Measurements from ENCODE around the gene DNAJC10.
"Not testable (repeated sequence)": the region's sequence is repeated elsewhere in the genome, so short reads cannot be mapped to it uniquely, and the experiment has no call there.

DNAJC10 gene

GRCh38 chr2:182715892-182716649 is at the start of gene DNAJC10:
TSS of gene DNAJC10 (plus strand) at chr2:182716257. CDS start at chr2:182718087, 1,830 bp downstream.
- peak; percentile 92 for DNase-seq

- peak; percentile 26 for DNase-seq
Measured at GRCh38 chr2:182666674-182667314, 49.3 kb upstream of the DNAJC10 start.

GRCh38 chr2:182667315-182667695 is 48.8 kb upstream of the DNAJC10 start:
- DNase-seq: no peak

GRCh38 chr2:182668671-182669070 is 47.4 kb upstream of the DNAJC10 start:
- no peak for DNase-seq

- no peak for DNase-seq
Measured at GRCh38 chr2:182672466-182673165, 43.4 kb upstream of the DNAJC10 start.

- DNase-seq: no peak
Measured at GRCh38 chr2:182680837-182681236, 35.2 kb upstream of the DNAJC10 start.

GRCh38 chr2:182682210-182682609 is 33.8 kb upstream of the DNAJC10 start:
- no peak for DNase-seq

GRCh38 chr2:182685559-182685958 is 30.5 kb upstream of the DNAJC10 start:
- no peak for DNase-seq

- not testable (repeated sequence) for DNase-seq
Measured at GRCh38 chr2:182686763-182687162, 29.3 kb upstream of the DNAJC10 start.

- DNase-seq: no peak
Measured at GRCh38 chr2:182694189-182694588, 21.9 kb upstream of the DNAJC10 start.

GRCh38 chr2:182695776-182696175 is 20.3 kb upstream of the DNAJC10 start:
- no peak for DNase-seq

- no peak for DNase-seq
Measured at GRCh38 chr2:182698671-182699070, 17.4 kb upstream of the DNAJC10 start.

GRCh38 chr2:182705761-182706160 is 10.3 kb upstream of the DNAJC10 start:
- no peak for DNase-seq

- no peak for DNase-seq
Measured at GRCh38 chr2:182706751-182707150, 9.3 kb upstream of the DNAJC10 start.

GRCh38 chr2:182713601-182714000 is 2.5 kb upstream of the DNAJC10 start:
- DNase-seq: no peak

GRCh38 chr2:182715121-182715891 is 751 bp upstream of the DNAJC10 start:
- DNase-seq: no peak

GRCh38 chr2:182716650-182716979 is 558 bp downstream of the DNAJC10 start:
- peak; percentile 6 for DNase-seq

- DNase-seq: no peak
Measured at GRCh38 chr2:182717416-182717815, 1.4 kb downstream of the DNAJC10 start.

- DNase-seq: no peak
Measured at GRCh38 chr2:182717816-182718215, 1.8 kb downstream of the DNAJC10 start.

- no peak for DNase-seq
Measured at GRCh38 chr2:182718459-182718858, 2.4 kb downstream of the DNAJC10 start.

- not testable (repeated sequence) for DNase-seq
Measured at GRCh38 chr2:182719116-182719515, 3.1 kb downstream of the DNAJC10 start.

- DNase-seq: no peak
Measured at GRCh38 chr2:182724656-182725055, 8.6 kb downstream of the DNAJC10 start.

GRCh38 chr2:182726473-182726872 is 10.4 kb downstream of the DNAJC10 start:
- DNase-seq: no peak

Measured in stimulated activated CD4-positive, alpha-beta T cell treated with anti-CD3 and anti-CD28 coated beads, Interleukin-4, amount 100 ng/mL, for 24 hours (primary cell).